ENCODE measurements around the gene ALG14. TPM values are rescaled to one million over a fixed set of nuclear protein-coding genes. Genes with fewer than 3 reads are reported as not detected.

ALG14 gene
- total and polyA plus RNA-seq, 2 of the 4 experiments (the other 2 are of a cell fraction), result 1.7 to 2.0 TPM

DNA sequence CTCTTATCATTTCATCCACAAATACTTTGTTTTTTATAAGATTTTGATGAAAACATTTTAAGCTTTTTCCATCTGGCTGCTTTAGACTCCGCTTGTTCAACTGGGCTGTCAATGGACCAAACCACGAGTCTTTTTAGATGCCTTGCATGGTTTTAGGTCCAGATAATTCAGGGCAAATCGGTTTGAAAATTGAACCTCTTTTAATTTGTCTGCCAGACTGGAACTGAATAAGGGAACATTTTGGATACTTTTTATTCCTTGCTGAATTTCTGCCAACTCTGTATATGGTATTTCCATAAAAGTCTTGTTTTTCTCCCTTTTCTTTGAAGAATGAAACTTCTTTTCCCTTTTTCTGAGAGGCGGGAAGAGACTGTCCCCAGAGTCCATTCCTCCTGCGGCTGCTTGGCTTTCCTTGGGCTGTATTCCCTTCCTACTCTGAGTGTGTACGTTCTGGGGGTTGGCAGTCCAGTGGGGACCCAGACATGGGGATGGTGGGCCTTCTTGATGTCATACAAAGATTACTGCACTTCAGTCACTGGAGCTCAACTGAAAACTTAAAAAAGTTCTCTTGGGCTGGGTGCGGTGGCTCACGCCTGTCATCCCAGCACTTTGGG lies 99.3 kb downstream of the ALG14 start:
- Histone ChIP-seq H3K4ac (ENCODE audit: low read depth, low read length) (peak overlapping the region; percentile 93), H3K18ac (ENCODE audit: low read depth, low read length) (peak overlapping the region; percentile 68), H3K9ac (ENCODE audit: low read depth, low read length) (no peak overlapping the region), H2BK120ac (ENCODE audit: low read depth, low read length) (peak overlapping the region; percentile 90), H3K4me3 (ENCODE audit: insufficient read depth, low read depth, low read length) (no peak overlapping the region), H3K27ac (ENCODE audit: insufficient read depth, low read length) (peak overlapping the region; percentile 59), H2AFZ (replicated peaks; ENCODE audit: low read length, poor library complexity) (peak overlapping the region; percentile 34), H3K36me3 (ENCODE audit: control insufficient read depth, insufficient read depth, low read length) (no peaks in the 10 kb centered on the region), H2AK5ac (ENCODE audit: low read depth, low read length) (peak overlapping the region; percentile 89), H3K4me2 (ENCODE audit: low read depth, low read length) (no peak overlapping the region), H4K8ac (ENCODE audit: low read depth in 2 of 2, low read length in 2 of 2) (peak overlapping the region in 1 of 2 experiments; percentile 70; a peak in 2 of 4 replicates), H3K27me3 (ENCODE audit: control insufficient read depth, insufficient read depth, low read length) (no peaks in the 10 kb centered on the region), H4K20me1 (ENCODE audit: insufficient read depth, low read length) (no peaks in the 10 kb centered on the region), H2BK5ac (ENCODE audit: low read depth, low read length, poor library complexity, severe bottlenecking) (peak overlapping the region; percentile 75), H3K56ac (ENCODE audit: extremely low read depth, insufficient read depth, low read length) (no peak overlapping the region), H3K23ac (ENCODE audit: low read depth, low read length) (no peak overlapping the region), H3K79me1 (ENCODE audit: low read depth in 1 of 2, low read length in 2 of 2) (no peaks in the 10 kb centered on the region; a peak in 1 of 4 replicates), H2BK15ac (ENCODE audit: low read depth, low read length) (peak overlapping the region; percentile 75; the same call in 2 of the 3 replicates), H2AK9ac (replicated peaks; ENCODE audit: low read depth, low read length, poor library complexity) (no peak overlapping the region), H4K5ac (ENCODE audit: low read depth, low read length) (peak overlapping the region; percentile 83), H2BK20ac (ENCODE audit: low read depth, low read length) (peak overlapping the region; percentile 87; the same call in 1 of the 2 replicates), H3K4me1 (ENCODE audit: control insufficient read depth, insufficient read depth, low read length) (peaks cover 14% of the 10 kb centered on the region), H3K14ac (replicated peaks; ENCODE audit: low read depth, low read length) (peak overlapping the region; percentile 74; the same call in 1 of the 2 replicates), H3K9me3 (ENCODE audit: control insufficient read depth, insufficient read depth, low read length) (no peaks in the 10 kb centered on the region), H3K9me1 (ENCODE audit: insufficient read depth, low read length) (0 out of 2 replicates have a peak, but pooled peaks cover 2% of the 10 kb centered on the region), H4K91ac (ENCODE audit: insufficient read depth, low read depth, low read length) (peak overlapping the region; percentile 77)
- no peak for DNase-seq
- CTCF ChIA-PET, result interaction anchor here (0.9 kb wide), 1 partner anchor 68 kb away, joined by 4 read pairs; no protein-coding TSS in a partner anchor
- intact Hi-C loops (cut with micrococcal nuclease), result loop anchor here (5.0 kb wide), 1 partner anchor 39 kb away; no protein-coding TSS in a partner anchor
- 90% methylated on average over 4 of the region's 8 CpGs; no CpG with 5 or more reads in 1 of the 2 experiments for WGBS, 2 experiments (ENCODE audit: extremely low coverage in 2 of 2, insufficient read length in 1 of 2)
- BruUV-seq (replicated peaks), result no TSS peak
- ATAC-seq (ENCODE audit: low read depth), result no peak
- TF ChIP-seq CEBPB (IDR thresholded peaks at IDR 0.05; ENCODE audit: low read depth, low read length) (no peak), NFE2L2 (IDR thresholded peaks at IDR 0.05; ENCODE audit: low read depth, low read length) (no peak)
- TF ChIP-seq, protein P1, sequence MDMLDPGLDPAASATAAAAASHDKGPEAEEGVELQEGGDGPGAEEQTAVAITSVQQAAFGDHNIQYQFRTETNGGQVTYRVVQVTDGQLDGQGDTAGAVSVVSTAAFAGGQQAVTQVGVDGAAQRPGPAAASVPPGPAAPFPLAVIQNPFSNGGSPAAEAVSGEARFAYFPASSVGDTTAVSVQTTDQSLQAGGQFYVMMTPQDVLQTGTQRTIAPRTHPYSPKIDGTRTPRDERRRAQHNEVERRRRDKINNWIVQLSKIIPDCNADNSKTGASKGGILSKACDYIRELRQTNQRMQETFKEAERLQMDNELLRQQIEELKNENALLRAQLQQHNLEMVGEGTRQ (IDR thresholded peaks at IDR 0.05; ENCODE audit: low read depth, low read length), result no peak
- TF ChIP-seq, protein P2, sequence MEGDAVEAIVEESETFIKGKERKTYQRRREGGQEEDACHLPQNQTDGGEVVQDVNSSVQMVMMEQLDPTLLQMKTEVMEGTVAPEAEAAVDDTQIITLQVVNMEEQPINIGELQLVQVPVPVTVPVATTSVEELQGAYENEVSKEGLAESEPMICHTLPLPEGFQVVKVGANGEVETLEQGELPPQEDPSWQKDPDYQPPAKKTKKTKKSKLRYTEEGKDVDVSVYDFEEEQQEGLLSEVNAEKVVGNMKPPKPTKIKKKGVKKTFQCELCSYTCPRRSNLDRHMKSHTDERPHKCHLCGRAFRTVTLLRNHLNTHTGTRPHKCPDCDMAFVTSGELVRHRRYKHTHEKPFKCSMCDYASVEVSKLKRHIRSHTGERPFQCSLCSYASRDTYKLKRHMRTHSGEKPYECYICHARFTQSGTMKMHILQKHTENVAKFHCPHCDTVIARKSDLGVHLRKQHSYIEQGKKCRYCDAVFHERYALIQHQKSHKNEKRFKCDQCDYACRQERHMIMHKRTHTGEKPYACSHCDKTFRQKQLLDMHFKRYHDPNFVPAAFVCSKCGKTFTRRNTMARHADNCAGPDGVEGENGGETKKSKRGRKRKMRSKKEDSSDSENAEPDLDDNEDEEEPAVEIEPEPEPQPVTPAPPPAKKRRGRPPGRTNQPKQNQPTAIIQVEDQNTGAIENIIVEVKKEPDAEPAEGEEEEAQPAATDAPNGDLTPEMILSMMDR (conservative IDR thresholded peaks at IDR 0.05; ENCODE audit: low read depth, low read length), result no peak
- TF ChIP-seq, protein P3, sequence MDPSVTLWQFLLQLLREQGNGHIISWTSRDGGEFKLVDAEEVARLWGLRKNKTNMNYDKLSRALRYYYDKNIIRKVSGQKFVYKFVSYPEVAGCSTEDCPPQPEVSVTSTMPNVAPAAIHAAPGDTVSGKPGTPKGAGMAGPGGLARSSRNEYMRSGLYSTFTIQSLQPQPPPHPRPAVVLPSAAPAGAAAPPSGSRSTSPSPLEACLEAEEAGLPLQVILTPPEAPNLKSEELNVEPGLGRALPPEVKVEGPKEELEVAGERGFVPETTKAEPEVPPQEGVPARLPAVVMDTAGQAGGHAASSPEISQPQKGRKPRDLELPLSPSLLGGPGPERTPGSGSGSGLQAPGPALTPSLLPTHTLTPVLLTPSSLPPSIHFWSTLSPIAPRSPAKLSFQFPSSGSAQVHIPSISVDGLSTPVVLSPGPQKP (IDR thresholded peaks at IDR 0.05; ENCODE audit: borderline replicate concordance, low read depth, low read length), result no peak
- dilution Hi-C loops (cut with HindIII; ENCODE audit: low sequenced_read_pairs, unreplicated experiment), result no loop called here
- POLR2A ChIA-PET (ENCODE audit: unreplicated experiment), result no interaction called here
- in situ Hi-C loops (cut with MboI; ENCODE audit: low sequenced_read_pairs), result no loop called here
